DOHH2 (cell line): ENCODE measurements around the gene ACTRT2.

Source experiments
- H3F3A ChIP-seq: fragments of 200-600 bp; sonication (generic), shearing (Covaris generic); 2 replicates; pipeline ENCODE4 v1.6.0; 2016; ENCODE audit warnings: antibody characterized with exemption, mild to moderate bottlenecking; ENCODE audit not compliant: control insufficient read depth, insufficient read depth
- H3K27ac ChIP-seq: fragments of 200-600 bp; sonication (generic); 2 replicates; pipeline ENCODE4 v1.5.1; 2014; ENCODE audit warnings: low read depth, mild to moderate bottlenecking, low read length, moderate library complexity
- H3K27me3 ChIP-seq: fragments of 200-600 bp; sonication (generic); 2 replicates; pipeline ENCODE4 v1.6.1; 2014; ENCODE audit warnings: mild to moderate bottlenecking, low read length, mixed read lengths; ENCODE audit not compliant: control insufficient read depth
- H3K36me3 ChIP-seq: fragments of 200-600 bp; sonication (generic); 2 replicates; pipeline ENCODE4 v1.6.1; 2014; ENCODE audit warnings: mild to moderate bottlenecking, low read length, moderate library complexity, mixed read lengths; ENCODE audit not compliant: control insufficient read depth
- H3K4me1 ChIP-seq: fragments of 200-600 bp; sonication (generic); 2 replicates; pipeline ENCODE4 v1.6.1; 2014; ENCODE audit warnings: mild to moderate bottlenecking, low read length, mixed read lengths; ENCODE audit not compliant: control insufficient read depth
- H3K4me2 ChIP-seq: fragments of 200-600 bp; sonication (generic); 2 replicates; pipeline ENCODE4 v1.6.0; 2014; ENCODE audit warnings: mild to moderate bottlenecking, low read length, moderate library complexity
- H3K4me3 ChIP-seq: fragments of 200-600 bp; sonication (generic); 2 replicates; pipeline ENCODE4 v1.5.1; 2014; ENCODE audit warnings: mild to moderate bottlenecking, low read length, mixed read lengths
- H3K79me2 ChIP-seq: fragments of 200-600 bp; sonication (generic); 2 replicates; pipeline ENCODE4 v1.6.1; 2014; ENCODE audit warnings: mild to moderate bottlenecking, low read length, mixed read lengths; ENCODE audit not compliant: control insufficient read depth
- H3K9me2 ChIP-seq: fragments of 200-600 bp; sonication (generic); replicated peaks from 2 replicates; pipeline ENCODE4 v1.6.1; 2014; ENCODE audit warnings: mild to moderate bottlenecking, low read length, mixed read lengths; ENCODE audit not compliant: control insufficient read depth
- H3K9me3 ChIP-seq: fragments of 200-600 bp; sonication (generic); 2 replicates; pipeline ENCODE4 v1.6.1; 2014; ENCODE audit warnings: antibody characterized with exemption, low read length, mixed read lengths; ENCODE audit not compliant: control insufficient read depth, insufficient read depth
- H4K20me1 ChIP-seq: fragments of 200-600 bp; sonication (generic); 2 replicates; pipeline ENCODE4 v1.6.0; 2014; ENCODE audit warnings: low read depth, mild to moderate bottlenecking, antibody characterized with exemption, low read length, moderate library complexity; ENCODE audit not compliant: control insufficient read depth, insufficient read depth
- EZH2phosphoT487 ChIP-seq: fragments of 200-600 bp; sonication (generic); IDR thresholded peaks from 2 replicates; pipeline ENCODE4 v1.6.1; 2017; ENCODE audit warnings: borderline replicate concordance, mild to moderate bottlenecking, antibody characterized with exemption, low read length, moderate library complexity, mixed read lengths
- TF ChIP-seq, protein P1 (sequence below): fragments of 200-600 bp; sonication (generic); IDR thresholded peaks from one replicate; pipeline ENCODE4 v1.5.1; 2014; ENCODE audit warnings: antibody characterized with exemption, mild to moderate bottlenecking, low read depth, low read length; ENCODE audit not compliant: poor library complexity, severe bottlenecking

The ACTRT2 gene

DNA sequence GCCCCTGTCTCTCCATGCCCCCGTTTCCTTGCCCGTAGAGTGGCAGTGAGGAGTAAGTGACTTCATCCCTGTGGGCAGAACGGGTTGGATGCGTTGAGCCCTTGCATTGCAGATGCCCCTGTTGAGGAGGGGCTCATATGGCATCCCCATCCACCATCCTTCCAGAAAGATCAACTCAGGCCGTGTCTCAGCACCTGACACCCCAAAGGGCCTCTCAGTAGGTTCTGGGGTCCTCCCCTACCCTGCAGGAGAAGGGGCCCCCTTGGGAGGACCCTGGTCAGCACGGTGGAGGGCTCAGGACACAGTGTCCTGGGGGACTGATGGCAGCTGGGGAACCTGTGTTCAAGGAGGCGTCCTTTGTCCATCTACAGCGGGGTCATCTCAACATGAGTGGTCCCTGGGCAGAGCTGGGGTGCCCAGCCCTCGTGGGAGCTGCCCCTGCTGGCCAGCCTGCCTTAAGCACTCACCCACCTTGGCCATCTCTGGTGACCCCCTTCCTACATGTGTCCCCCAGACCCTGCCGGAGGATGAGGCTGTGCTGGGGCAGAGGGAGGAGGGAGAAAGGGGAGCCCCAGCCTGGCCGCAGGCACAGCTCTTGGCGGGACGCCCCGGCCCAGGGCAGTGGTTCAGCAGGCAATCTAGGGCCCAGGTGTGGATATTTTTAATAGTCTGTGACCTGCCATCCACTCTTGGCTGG, 48.2 kb upstream of the ACTRT2 start:
- TF ChIP-seq, protein P1, sequence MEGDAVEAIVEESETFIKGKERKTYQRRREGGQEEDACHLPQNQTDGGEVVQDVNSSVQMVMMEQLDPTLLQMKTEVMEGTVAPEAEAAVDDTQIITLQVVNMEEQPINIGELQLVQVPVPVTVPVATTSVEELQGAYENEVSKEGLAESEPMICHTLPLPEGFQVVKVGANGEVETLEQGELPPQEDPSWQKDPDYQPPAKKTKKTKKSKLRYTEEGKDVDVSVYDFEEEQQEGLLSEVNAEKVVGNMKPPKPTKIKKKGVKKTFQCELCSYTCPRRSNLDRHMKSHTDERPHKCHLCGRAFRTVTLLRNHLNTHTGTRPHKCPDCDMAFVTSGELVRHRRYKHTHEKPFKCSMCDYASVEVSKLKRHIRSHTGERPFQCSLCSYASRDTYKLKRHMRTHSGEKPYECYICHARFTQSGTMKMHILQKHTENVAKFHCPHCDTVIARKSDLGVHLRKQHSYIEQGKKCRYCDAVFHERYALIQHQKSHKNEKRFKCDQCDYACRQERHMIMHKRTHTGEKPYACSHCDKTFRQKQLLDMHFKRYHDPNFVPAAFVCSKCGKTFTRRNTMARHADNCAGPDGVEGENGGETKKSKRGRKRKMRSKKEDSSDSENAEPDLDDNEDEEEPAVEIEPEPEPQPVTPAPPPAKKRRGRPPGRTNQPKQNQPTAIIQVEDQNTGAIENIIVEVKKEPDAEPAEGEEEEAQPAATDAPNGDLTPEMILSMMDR, result no peak
- TF ChIP-seq EZH2phosphoT487, result no peak
- no peaks in the 10 kb centered on the region for H3K4me1 ChIP-seq
- H3K9me3 ChIP-seq, result no peaks in the 10 kb centered on the region
- no peaks in the 10 kb centered on the region for H3K27me3 ChIP-seq
- H3K79me2 ChIP-seq, result no peaks in the 10 kb centered on the region
- H3K36me3 ChIP-seq, result no peaks in the 10 kb centered on the region
- H3K4me3 ChIP-seq, result no peak overlapping the region
- H3K9me2 ChIP-seq, result no peaks in the 10 kb centered on the region
- H3K4me2 ChIP-seq, result no peak overlapping the region
- H3K27ac ChIP-seq, result no peak overlapping the region
- H4K20me1 ChIP-seq, result no peaks in the 10 kb centered on the region
- no peaks in the 10 kb centered on the region for H3F3A ChIP-seq

DNA sequence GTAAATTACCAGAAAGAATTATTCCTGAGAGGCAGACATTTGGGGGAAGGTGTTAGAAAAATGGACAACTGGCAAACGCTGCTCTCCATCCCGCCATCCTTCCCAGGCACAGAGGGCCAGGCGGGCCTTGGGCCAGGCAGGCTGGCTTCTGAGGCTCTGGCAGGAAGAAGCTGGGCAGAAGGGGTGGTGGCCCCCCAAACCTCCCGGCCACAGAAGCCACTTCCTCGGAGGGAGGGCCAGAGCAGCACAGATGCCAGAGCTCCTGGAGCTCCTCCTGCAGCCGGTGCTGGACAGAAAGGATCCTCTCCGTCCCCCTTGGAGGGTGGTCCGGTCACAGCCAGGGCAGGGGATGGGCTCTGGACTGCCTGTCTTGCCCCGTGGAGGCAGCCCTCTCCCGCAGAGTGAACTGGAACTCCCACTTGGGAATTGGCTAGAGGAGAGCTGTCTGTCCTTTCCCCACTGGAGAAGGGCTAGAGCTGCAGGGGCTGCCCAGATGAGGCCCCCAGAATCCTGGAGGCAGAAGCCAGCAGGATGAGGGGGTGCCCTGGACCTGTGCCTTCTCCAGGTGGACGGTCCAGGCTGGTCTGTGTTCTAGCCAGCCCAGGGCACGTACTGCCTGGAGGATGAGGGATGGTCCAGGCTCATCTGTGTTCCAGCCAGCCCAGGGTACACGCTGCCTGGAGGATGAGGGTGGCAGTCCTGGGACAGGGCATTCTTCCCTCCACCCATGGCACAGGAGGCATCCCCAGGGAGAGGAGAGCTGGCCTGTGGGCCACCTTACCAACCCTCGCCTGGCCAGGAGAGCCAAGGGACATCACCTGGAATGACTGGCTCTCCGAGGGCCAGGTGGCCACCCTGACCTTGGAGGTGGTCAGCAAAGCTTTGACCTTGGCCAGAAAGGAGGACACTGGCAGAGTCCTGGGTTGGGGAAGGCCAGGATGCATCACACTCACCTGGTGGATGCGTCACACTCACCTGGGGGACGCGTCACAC, 47.4 kb upstream of the ACTRT2 start:
- no peak overlapping the region for H3K4me3 ChIP-seq
- no peaks in the 10 kb centered on the region for H3K9me2 ChIP-seq
- no peaks in the 10 kb centered on the region for H3K36me3 ChIP-seq
- H3K4me1 ChIP-seq, result no peaks in the 10 kb centered on the region
- no peak overlapping the region for H3K27ac ChIP-seq
- no peaks in the 10 kb centered on the region for H3K9me3 ChIP-seq
- no peaks in the 10 kb centered on the region for H3K27me3 ChIP-seq
- H3K4me2 ChIP-seq, result no peak overlapping the region
- no peaks in the 10 kb centered on the region for H4K20me1 ChIP-seq
- no peaks in the 10 kb centered on the region for H3F3A ChIP-seq
- TF ChIP-seq, protein P1, result no peak
- no peak for TF ChIP-seq EZH2phosphoT487
- no peaks in the 10 kb centered on the region for H3K79me2 ChIP-seq

DNA sequence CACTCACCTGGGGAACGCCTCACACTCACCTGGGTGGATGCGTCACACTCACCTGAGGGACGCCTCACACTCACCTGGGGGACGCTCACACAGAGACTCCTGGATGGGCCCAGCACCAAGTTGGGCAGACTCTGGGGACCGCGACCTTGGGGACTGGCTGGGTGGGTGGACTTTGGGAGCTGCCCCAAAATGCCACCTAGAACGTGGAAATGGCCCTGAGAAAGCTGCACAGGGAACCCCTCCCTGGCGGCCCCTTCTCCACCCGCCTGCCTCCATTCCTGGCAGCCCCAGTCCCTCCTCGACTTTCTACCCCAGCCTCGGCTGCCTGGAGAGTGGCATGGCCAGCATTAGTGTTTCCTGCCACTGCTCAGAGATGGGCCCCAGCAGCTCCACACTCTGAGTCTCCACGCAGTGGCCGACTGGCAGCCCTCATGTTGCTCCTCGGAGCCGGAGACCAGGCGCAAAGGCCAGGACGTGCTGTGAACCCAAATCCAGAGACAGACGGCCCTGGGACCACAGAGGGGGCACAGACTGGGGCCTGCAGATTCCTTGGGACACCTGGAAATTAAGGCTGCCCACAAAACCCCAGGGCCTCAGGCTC, 46.5 kb upstream of the ACTRT2 start:
- H3K79me2 ChIP-seq, result no peaks in the 10 kb centered on the region
- no peaks in the 10 kb centered on the region for H3K9me2 ChIP-seq
- H3K9me3 ChIP-seq, result no peaks in the 10 kb centered on the region
- no peaks in the 10 kb centered on the region for H4K20me1 ChIP-seq
- no peaks in the 10 kb centered on the region for H3K27me3 ChIP-seq
- no peak overlapping the region for H3K4me3 ChIP-seq
- H3F3A ChIP-seq, result no peaks in the 10 kb centered on the region
- H3K4me1 ChIP-seq, result no peaks in the 10 kb centered on the region
- H3K27ac ChIP-seq, result no peak overlapping the region
- TF ChIP-seq, protein P1, result no peak
- TF ChIP-seq EZH2phosphoT487, result no peak
- H3K4me2 ChIP-seq, result no peak overlapping the region
- H3K36me3 ChIP-seq, result no peaks in the 10 kb centered on the region
